A204.1 (cell line): ENCODE measurements around the gene SORCS2.

ENCODE experiments used
- FAIRE-seq: peaks from 2 replicates; lab custom pipeline; 2012; peaks lifted over from hg19 to GRCh38; lab: Jason Lieb, UNC

SORCS2 gene

DNA sequence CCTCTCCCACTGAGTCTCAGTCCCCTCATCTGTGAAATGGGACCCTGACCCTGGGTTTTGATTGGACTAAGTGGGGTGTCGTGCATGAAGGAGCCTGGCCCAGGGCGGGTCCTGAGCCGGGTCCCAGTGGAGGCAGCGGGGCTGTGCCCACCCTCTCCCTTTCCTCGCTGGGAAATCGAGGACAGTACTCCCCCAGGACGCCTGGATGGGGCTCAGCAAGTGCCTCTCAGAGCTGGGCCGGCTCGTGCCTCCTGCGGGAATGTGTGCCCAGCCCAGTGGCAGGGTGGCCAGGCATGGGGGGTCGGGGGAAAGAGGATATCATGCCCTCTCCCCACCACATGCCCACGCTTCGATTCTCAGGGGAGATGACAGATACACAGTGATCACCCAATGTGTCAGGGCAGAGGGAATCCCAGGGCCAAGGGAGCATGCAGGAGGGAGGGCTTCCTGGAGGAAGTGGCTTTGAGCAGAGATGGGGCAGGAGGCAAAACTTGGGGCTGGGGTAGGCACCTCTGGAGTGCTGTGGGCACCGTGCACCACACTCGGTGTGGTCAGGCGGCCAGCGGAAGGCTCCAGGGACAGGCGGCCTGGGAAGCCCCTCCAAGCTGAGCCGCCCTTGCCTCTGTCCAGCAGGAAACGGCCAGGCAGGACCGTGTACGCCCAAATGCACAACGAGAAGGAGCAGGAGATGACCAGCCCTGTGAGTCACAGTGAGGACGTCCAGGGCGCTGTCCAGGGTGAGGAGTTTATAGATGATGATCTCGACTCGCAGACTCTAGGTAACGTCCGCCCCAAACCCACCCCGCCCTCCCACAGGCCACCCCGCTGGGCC, 544.3 kb downstream of the SORCS2 start:
- no peak for FAIRE-seq

DNA sequence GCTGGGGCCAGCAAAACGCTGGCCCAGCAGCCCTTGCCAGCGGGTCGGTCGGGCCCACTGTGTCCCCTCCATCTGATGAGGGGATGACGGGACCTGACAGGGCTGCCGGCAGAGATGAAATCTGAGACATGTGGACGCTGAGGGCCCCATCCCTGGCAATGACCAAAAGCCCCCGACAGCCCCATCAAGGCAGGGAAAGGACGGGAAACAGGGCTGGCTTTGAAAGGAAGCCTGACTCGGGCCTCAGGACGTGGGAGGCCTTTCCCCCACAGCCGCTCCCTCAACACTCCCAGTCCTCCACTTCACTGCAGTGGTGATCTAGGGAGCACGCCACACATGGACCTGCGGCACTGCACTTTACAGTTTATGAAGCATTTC, 544.9 kb downstream of the SORCS2 start:
- FAIRE-seq, result no peak

DNA sequence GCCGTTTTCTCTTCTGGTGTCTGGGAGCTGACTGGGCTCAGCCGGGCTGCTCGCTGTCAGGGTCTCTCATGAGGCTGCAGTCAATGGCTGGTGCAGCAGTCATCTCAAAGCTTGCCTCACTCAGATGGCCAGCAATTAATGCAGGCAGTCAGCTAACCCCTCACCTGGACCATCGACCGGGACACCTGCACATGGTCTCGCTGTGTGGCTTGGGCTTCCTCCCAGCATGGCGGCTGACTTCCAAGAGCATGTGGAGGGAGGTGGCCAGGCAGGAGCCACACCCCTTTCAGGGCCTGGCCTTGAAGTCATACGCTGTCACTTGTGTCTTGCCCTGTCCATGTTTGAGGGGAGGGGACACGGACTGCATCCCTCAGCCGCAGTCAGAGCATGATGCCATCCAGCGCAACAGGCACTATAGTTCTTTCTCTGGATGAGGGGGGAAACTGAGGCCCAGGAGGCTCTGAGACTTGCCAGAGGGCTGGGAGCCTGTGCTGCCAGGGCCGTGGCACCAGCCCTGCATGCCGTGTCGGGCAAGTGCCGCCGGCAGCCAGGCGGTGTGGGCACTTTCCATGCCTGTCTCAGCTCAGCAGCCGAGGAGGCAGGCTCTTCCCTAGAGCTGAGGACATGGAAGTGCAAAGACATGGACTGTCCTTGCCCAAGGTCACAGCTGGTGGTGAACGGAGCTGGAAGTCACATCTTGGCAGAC, 545.6 kb downstream of the SORCS2 start:
- FAIRE-seq, result no peak

DNA sequence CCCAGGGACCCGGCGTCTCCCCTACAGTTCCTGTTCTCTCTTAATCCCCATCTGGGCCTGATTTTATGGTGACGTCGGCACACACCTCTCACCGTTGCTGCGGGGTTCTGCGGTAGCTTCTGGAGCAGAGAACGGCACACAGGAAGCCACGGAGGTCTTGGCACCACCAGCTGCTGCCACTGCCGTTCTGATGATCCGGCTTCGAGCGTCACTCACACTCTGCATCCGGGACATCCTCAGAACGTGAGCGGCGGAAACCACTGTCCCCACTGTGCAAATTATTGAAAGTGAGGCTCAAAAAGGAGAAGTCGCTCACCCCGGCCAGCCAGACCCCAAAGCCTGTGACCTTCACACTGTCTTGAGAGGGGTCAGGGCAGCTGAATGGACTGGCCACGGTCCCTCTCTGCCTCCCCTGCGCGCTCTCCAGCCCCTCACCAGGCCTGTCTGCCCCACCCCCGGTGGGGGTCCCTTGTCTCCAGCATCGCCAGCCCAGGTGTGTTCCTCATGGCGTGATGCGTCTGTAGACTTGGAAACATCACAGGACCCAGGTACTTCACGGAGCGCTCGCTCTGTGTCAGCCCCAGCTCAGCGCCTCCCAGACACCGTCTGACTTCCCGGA, 546.2 kb downstream of the SORCS2 start:
- FAIRE-seq, result no peak

DNA sequence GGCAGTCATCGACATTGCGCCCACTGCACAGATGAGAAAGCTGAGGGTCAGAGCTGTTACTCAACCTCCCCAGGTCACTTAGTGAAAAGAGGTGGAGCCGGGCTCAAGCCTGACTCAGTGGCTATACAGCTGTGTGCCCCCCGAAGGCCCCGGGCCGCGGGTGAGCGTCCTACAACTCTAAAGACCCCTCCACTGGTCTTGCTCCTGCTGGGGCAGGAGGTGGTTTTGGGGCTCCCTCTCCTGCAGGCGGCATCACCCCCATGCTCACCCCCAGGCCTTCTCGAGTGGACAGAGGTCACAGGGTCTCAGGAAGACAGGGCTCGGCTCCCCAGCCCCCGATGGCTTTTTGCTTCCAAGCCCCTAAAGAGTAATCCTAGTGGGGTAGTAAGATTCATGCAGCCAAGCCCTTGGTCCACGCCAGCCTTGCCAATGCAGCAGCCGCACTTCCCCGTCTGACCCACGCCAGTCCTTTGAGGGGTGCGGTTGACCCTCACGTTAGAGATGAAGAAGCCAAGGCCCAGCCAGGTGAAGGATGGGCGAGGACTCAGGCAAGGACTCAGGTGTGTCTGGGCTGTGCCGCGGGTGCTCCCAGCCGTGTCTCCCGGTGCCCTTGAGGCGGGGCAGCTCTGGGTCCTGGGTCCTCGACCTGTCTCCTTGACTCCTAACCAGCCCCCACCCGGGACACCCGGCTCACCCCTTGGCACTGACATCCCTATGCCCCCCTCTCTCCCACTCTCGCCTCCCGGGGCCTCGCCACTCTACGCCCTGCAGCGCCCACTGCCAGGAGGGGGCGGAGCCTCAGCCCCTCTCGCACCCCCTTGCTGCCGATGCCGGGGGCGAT, 547.0 kb downstream of the SORCS2 start:
- FAIRE-seq, result no peak

DNA sequence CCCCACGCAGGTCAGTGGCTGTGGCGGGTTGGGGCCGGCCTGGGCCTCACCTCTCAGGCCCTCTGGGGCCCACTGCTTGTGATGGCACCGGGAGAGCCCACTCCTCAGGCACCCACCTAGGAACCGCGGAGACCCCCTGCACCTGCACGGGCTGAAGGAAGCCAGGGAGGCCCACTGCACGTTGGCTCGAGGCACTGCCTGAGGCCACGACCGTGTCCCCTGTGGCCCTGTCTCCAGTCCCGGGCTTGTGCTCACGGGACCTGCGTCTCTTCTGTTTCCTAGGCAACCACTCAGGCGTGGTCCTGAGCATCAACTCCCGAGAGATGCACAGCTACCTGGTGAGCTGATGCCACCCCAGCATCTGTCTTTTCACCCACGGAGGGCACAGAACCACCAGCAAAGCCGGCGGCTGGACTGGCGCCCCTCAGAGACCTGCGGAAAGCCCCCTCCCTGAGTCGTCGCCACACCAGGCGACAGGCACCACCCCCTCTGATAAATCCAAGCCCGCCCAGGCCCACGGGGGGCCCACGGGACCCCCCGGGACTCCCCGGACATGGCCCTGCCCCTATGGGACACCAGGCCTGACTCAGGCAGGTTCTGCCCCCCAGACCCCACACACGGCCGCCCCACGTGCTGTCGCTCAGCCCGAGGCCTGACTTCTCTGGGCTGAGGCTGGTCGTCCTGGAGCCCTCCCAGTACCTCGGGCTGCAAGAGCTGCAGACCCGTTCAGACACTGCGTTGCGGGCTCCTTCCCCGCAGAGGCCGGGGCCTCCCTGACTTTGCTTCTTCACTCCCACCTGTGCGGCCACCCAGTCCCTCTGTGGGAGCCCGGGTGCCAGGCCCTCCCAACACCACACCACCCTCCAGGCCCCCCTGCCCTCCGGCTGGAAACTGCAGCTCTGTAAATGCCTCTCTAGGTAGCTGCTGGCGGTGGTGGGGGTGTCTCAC, 547.9 kb downstream of the SORCS2 start:
- no peak for FAIRE-seq

DNA sequence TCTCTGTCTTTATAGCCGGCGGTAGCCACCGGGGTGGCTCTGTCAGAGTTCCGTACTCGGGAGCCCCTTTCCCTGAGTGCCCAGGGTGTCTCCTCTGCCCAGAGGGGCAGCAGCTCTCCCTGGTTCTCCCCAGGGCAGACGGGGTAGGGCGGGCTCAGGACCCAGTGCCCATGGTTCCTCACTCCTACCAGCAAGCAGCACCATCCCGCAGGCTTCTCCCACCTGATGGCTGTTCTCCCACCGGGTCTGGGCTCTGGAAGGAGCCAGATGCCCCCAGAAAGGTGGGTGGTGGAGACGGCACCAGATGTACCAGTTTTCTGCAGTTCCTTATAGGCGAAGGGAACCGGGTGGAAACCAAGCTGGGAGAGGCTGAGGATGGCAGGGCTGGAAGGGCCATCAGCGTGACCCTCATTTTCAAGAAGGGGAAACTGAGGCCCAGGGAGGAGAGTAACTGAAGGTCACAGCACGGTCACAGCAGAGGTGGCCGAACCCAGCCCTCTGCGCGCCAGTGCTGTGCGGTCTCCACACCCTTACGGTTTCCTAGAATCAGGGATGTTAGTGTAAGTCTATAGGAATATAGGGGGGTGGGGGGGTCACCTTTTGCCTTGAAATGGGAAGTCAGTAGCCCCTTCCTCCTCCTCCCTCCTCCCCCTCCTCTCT, 548.7 kb downstream of the SORCS2 start:
- FAIRE-seq, result no peak

DNA sequence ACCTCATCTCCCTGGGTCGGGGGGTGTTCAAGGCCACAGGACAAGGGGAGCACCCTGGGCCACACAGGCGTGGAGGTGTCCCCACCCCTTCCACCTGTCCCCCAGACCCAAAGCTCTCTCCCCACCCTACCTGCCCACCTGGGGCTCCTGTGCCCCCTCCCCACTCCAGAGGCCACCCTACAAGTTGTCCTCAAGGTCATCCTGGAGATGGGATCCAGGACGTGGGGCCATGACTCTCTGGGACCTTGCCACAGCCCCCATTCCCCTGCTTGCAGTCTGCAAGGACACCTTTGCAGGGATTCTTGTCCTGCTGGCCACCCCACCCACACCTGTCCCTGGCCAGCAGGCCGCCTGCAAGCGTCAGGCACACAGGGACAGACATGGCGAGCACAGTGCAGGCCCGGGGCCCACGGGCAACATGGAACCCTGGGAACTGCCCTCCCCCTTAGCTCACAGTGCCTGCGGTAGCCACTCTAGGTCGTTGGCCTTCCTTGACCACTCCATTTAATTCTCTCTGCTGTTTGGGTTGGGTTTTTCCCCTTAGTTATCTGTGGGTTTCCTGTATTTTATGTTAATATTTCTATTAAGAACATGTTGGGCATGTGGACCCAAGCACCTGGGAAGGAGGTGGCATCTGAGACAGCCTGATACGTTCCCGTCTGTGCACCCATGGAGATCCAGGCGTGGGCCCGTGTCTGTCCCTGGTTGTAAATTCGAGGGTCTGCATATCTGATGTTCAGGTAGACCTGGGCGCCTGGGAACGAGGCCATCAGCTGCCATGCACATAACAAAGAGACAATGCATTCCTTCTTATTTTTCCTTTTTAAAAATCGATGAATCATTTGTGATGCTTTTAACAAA, 549.8 kb downstream of the SORCS2 start:
- no peak for FAIRE-seq

DNA sequence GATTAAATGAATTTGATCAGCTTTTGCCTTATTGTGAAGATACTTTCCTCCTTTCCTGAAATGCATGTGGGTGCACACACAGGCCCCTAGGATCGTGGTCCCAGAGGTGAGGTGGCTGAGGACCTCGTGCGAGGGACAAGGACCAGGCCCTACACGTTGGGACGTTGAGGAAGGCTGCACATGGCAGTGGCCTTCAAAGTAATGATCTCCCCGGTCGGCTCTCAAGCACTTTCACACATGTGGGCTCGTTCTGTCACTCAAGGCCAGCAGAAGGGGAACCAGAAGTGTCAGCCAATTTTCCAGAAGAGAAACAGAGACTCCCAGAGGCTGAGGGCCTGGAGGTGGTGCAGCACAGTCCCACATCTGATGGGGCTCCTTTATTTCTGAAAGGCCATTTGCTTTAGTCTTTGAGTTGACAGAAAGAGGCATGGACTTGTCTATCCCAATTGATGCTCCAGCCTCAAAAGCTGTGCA, 550.5 kb downstream of the SORCS2 start:
- FAIRE-seq, result no peak

DNA sequence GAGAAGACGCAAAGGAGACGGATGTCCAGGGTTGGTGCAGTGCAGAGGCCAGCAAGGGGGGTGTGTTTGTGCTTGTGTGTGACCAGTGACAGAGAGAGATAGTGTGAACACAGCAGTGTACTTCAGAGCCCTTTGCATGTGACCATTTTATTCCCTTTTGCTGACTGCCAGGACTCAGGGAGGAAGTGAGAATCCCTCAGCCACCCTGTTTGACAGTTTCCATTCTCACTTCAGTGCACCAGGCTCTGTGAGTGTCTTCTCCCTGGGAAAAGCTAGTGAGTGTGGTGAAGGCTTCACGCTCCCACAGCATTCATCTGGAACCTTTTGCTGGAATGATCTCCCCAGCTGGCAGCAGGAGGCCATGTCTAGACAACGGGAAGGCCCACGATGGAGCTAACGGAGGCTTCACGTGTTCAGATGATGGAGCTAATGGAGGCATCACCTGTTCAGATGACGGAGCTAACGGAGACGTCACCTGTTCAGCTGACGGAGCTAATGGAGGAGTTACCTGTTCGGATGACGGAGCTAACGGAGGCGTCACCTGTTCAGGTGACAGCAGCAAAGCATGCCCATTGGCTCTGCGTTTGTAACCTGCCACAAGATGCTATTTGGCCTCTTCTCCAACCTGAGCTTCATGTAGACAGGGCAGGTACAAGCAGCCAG, 551.9 kb downstream of the SORCS2 start:
- no peak for FAIRE-seq

DNA sequence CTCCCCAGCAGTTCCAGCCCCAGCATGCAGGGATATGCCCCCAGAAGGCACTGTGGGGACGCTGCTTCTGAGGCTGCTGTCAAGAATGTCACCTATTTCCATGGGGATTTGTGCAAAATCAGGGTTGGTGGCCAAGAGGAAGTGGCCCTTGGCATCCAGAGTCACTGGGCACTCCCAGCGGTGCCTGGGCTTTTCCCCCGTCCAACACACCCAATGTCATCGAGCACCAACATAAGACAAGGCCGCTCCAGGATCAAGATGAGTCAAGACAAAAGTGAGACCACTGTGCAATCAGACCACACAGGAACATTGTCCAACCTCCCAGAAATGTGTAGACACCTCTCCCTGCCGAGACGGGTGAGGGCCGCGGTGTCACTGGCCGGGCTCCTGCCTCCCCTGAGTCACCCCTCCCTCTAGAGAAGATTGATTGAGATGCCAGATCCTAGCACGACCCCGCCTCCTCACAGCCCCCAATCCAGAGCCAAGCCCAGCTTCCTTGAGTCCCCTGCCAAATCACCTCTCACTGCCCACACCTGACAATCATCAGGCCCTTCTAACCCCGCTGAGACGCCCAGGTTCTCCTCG, 553.1 kb downstream of the SORCS2 start:
- FAIRE-seq, result no peak

DNA sequence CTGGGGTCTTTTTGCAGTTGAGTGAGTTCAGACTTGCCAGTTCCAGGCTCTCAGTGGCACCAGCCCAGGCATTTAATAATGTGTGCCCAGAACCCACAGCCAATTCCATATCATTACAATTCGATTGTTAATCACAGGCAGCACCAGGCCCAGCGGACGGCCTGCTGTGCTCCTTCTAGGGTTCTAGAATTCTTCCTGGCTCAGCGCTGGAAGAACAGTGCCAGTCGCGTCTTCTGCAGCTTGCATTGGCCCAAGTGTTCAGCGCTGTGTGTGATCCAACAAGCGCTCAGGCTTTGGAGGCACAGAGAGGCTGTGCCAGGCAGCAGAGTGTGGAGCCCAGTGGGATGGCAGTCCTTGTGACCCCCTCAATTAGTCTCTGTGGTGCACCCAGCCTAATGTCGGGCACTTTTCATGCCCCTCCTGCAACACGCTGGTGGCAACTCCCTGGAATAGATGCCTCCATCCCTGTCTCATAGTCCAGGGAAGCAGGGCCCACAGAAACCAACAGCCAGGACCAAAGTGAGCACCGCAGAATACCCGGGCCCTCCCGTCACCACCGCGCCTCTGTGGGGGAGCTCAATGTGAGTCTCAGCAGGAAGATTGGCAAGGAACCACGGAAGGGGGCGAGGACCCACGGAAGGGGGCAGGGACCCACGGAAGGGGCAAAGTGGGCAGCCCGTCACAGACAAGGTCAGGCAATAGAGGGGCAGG, 554.2 kb downstream of the SORCS2 start:
- no peak for FAIRE-seq

DNA sequence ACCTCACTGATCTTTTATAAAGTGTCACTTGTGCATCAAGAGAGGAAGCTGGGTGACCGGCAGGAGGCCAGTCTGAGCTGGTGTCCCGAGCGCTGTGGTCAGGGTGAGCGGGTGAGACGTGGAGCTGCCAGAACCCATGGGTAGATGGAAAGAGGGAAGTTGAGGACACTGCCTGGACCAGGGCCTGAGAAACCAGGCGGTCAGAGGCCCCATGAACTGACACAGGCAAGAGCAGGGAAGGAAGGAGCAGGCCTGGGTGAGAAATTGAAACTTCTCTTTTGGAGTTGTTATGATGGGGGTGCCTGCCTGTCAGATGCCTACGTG, 554.7 kb downstream of the SORCS2 start:
- no peak for FAIRE-seq

DNA sequence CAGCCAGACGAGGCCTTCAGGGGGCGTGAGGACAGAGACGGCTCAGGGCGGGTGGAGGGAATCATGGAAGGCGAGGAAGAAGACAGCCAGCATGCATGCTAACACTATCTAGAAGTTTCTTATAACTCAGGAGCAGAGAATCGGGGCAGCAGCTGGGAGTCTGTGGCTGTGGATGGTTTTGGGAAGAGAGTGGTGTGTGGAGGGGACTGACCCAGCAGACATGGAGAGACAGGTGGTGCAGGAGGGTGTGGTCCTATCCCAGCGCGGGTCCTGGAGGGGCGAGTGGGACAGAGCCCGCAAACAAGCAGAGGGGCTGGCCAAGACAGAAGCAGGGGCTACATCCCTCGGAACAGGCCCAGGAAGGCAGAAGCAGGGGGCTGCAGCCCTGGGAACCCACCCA, 555.2 kb downstream of the SORCS2 start:
- FAIRE-seq, result no peak

DNA sequence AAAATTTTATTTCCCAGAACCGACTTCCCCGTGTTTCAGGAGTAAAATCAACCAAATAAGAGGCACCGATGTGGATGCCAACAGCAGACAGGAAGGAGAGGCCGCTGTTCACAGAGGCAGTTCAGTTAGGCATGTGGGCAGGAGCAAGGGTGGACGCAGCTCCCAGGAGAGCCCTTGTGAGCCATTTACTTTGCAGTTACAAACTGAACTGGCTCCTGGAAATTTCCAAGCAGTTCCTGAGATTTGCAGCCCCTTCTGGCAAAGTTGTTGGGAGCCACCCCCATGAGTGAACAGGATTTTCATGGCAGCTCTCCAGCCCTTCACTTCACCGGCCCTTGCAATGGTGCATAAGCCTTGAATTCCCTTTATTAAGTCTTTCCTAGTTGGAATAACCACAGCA, 558.2 kb downstream of the SORCS2 start:
- no peak for FAIRE-seq

DNA sequence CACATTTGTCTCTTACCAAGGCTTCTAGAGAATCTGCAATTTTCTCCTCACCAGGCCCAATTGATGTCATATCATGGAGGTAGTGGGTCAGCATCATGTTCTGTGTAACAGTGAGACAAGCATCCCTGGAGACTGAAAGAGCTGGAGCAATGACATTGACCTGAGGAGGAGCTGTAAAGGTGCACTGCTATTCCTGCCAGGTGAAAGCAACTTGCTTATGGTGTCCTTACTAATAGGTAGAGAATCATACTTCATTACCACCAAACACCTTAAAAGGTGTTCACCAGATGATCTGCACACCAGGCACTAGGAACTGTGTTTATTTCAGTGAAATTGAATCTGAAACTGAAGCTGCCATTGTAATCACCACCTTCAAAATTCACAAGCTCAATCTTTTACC, 558.6 kb downstream of the SORCS2 start:
- FAIRE-seq, result no peak

DNA sequence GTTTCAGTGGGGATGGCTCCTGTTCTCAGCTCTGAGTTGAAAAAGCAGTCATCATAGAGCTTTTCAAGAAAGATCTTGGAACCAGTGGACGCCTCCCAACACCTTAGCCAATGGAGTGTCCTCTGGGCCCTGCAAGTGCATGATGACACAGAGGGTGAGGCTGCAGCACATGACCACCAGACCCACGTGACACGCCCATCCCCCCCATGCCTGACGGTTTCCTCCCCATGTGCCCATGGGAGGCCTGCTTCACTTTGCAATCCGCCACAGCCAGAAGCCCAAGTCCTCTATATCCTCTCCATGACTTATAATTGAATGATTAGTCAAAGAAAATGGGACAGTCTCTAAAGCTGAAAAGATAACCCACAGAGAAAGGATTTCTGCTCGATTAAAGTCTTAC, 560.3 kb downstream of the SORCS2 start:
- no peak for FAIRE-seq

DNA sequence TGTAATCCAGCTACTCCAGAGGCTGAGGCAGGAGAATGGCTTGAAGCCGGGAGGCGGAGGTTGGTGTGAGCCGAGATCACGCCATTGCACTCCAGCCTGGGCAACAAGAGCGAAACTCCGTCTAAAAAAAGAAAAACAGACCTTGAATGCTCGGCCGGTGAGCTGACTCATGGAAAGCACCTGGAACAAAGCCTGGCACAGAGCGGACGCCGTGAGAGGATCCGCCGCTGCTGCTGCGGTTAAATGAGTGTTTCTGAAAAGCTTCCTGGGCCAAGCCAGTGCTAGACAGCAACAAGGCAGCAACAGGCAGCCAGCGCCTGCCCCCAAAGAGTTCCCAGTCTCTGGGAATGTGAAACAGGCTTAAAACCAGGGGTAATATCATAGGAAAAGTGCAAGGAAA, 560.9 kb downstream of the SORCS2 start:
- no peak for FAIRE-seq
